HL-60 (cell line): ENCODE results near the gene ARPP21.

Source experiments
- DNase-seq, 2 experiments: peaks; one replicate each; pipeline ENCODE4 v3.0.0-alpha.2; 2010 to 2020; ENCODE audit warnings: low read depth in 1 of 2, low spot score in 1 of 2
- H3K27ac ChIP-seq: fragments of 250-450 bp; sonication (Bioruptor Pico); replicated peaks from 2 replicates; pipeline ENCODE4 v1.5.1; 2020; ENCODE audit warnings: mild to moderate bottlenecking, moderate library complexity
- H3K27me3 ChIP-seq: fragments of 250-450 bp; sonication (Bioruptor Pico); 2 replicates; pipeline ENCODE4 v1.5.1; 2021; ENCODE audit warnings: mild to moderate bottlenecking, moderate library complexity; ENCODE audit not compliant: insufficient read depth, poor library complexity, severe bottlenecking
- H3K4me3 ChIP-seq: replicated peaks from 2 replicates; pipeline ENCODE4 v1.5.1; 2011; ENCODE audit warnings: mild to moderate bottlenecking, control low read depth, low read length; ENCODE audit not compliant: insufficient read depth
- GABPA ChIP-seq: IDR thresholded peaks from 2 replicates; pipeline ENCODE4 v1.6.1; 2012; ENCODE audit warnings: low read depth
- POLR2AphosphoS5 ChIP-seq: IDR thresholded peaks from 2 replicates; pipeline ENCODE4 v1.6.1; 2012; ENCODE audit warnings: low read depth
- REST ChIP-seq: IDR thresholded peaks from 2 replicates; pipeline ENCODE4 v1.6.1; 2012; ENCODE audit warnings: low read depth; ENCODE audit not compliant: insufficient replicate concordance
- SPI1 ChIP-seq: IDR thresholded peaks from 2 replicates; pipeline ENCODE4 v1.6.1; 2012; ENCODE audit warnings: low read depth, mild to moderate bottlenecking, borderline replicate concordance
- TF ChIP-seq, protein P1 (sequence below): IDR thresholded peaks from one replicate; pipeline ENCODE4 v1.5.1; 2011; ENCODE audit warnings: low read length, control low read depth, inconsistent platforms; ENCODE audit not compliant: insufficient read depth

Gene ARPP21

GRCh38 chr3:35781558-35781957 is 142.2 kb downstream of the ARPP21 start:
- Histone ChIP-seq H3K4me3 (no peak overlapping the region), H3K27me3 (no peaks in the 10 kb centered on the region), H3K27ac (no peak overlapping the region)
- DNase-seq = no peak
- TF ChIP-seq POLR2AphosphoS5 = no peak
- no peak for TF ChIP-seq REST
- TF ChIP-seq SPI1 = no peak
- TF ChIP-seq, protein P1, sequence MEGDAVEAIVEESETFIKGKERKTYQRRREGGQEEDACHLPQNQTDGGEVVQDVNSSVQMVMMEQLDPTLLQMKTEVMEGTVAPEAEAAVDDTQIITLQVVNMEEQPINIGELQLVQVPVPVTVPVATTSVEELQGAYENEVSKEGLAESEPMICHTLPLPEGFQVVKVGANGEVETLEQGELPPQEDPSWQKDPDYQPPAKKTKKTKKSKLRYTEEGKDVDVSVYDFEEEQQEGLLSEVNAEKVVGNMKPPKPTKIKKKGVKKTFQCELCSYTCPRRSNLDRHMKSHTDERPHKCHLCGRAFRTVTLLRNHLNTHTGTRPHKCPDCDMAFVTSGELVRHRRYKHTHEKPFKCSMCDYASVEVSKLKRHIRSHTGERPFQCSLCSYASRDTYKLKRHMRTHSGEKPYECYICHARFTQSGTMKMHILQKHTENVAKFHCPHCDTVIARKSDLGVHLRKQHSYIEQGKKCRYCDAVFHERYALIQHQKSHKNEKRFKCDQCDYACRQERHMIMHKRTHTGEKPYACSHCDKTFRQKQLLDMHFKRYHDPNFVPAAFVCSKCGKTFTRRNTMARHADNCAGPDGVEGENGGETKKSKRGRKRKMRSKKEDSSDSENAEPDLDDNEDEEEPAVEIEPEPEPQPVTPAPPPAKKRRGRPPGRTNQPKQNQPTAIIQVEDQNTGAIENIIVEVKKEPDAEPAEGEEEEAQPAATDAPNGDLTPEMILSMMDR = no peak
- TF ChIP-seq GABPA = no peak

GRCh38 chr3:35782355-35782754 is 143.0 kb downstream of the ARPP21 start:
- TF ChIP-seq POLR2AphosphoS5 (no peak), SPI1 (no peak), GABPA (no peak), REST (no peak)
- TF ChIP-seq, protein P1 = no peak
- no peak for DNase-seq
- Histone ChIP-seq H3K27me3 (no peaks in the 10 kb centered on the region), H3K4me3 (no peak overlapping the region), H3K27ac (no peak overlapping the region)

- H3K27me3 ChIP-seq = no peaks in the 10 kb centered on the region
- no peak for TF ChIP-seq REST
- no peak for TF ChIP-seq SPI1
- TF ChIP-seq GABPA = no peak
- TF ChIP-seq, protein P1 = no peak
- TF ChIP-seq POLR2AphosphoS5 = no peak
- H3K4me3 ChIP-seq = no peak overlapping the region
- no peak overlapping the region for H3K27ac ChIP-seq
- DNase-seq = no peak
Measured at GRCh38 chr3:35784169-35784568, 144.8 kb downstream of the ARPP21 start.
